HG03196 (cell line): Measurements from ENCODE around the gene ZNF621.
"Not testable (repeated sequence)": the region's sequence is repeated elsewhere in the genome, so short reads cannot be mapped to it uniquely, and the experiment has no call there.

ENCODE experiments used
- ATAC-seq: cut with Tn5 transposase; IDR thresholded peaks from one replicate; pipeline ENCODE4 v1.9.1; 2021; ENCODE audit not compliant: unreplicated experiment

The ZNF621 gene

GRCh38 chr3:40534283-40534682, 9.5 kb downstream of the ZNF621 start:
- ATAC-seq: no peak

GRCh38 chr3:40546816-40547215, 22.1 kb downstream of the ZNF621 start:
- no peak for ATAC-seq

GRCh38 chr3:40550167-40550566, 25.4 kb downstream of the ZNF621 start:
- no peak for ATAC-seq

DNA sequence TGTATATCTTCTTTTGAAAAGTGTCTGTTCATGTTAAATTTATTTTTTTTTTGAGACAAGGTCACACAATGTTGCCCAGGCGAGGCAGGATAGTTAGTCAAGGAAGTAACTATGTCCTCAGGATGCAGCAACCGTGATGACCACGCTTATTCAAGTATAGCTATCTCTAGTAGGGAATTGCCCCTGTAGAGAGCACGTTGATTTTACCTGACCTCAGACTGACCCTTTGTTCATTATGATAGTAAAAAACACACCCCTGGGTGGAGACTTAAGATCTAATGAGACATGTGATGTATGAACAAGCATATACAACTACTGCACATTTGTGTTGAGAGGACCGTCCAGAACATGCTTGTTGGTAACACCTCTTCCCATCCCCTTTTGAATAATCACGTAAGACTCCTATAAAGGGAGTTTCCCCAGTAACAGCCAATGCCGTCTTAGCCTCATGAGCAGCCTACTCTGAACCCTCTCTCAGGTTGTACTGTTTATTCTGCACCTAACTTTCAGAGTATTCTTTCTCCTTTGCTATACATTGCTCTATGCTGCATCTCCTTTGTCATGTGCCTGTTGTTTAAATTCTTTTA, 32.9 kb downstream of the ZNF621 start:
- ATAC-seq: no peak

DNA sequence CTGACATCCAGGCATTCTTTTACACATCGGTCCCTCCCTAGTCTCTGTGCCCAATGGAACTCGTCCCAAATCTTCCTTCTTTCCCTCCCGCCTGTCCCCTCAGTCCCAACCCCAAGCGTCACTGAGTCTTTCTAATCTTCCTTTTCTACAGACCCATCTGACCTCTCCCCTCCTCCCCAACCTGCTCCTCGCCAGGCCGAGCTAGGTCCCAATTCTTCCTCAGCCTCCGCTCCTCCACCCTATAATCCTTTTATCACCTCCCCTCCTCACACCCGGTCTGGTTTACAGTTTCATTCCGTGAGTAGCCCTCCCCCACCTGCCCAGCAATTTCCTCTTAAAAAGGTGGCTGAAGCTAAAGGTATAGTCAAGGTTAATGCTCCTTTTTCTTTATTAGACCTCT, 37.7 kb downstream of the ZNF621 start:
- not testable (repeated sequence) for ATAC-seq

GRCh38 chr3:40565629-40566028, 40.9 kb downstream of the ZNF621 start:
- ATAC-seq: not testable (repeated sequence)

- ATAC-seq: no peak
Measured at GRCh38 chr3:40566694-40567093, 41.9 kb downstream of the ZNF621 start.

DNA sequence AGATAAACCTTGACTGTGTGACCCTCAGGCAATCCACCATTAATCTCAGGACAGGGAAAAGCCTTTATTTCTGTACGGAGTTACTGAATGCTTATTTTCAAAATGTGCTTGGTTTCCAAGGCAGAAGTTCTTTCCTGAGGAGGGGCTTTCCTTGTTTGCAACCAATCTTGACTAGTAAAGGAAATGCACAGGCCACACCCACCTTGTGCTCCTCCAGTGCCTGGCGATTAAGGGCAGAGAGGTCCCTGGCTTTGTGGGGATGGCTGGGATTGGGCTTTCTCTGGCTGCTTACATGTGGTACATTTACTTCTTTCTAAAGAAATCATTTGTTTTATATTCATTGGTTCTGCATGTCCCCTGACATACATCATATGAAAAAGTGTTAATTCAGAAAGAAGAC, 47.8 kb downstream of the ZNF621 start:
- ATAC-seq: no peak

DNA sequence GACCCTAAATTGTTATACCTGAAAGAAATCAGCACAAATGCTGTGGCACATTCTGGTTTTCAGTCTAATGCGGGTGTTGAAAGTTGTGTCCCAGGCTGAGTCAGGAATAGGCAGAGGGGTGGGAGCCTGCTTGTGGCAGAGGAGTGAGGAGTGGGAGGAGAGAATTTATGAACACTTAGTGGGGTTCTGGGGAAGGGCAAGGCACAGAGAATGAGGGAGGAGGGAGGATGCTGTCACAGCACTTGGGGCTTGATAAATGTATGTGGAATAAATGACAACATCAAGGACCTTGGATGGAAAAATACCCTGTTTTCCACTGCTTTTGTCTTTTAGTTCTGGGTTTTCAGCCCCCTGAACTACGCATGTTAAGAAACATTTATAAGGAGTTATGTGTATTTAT, 49.3 kb downstream of the ZNF621 start:
- no peak for ATAC-seq

DNA sequence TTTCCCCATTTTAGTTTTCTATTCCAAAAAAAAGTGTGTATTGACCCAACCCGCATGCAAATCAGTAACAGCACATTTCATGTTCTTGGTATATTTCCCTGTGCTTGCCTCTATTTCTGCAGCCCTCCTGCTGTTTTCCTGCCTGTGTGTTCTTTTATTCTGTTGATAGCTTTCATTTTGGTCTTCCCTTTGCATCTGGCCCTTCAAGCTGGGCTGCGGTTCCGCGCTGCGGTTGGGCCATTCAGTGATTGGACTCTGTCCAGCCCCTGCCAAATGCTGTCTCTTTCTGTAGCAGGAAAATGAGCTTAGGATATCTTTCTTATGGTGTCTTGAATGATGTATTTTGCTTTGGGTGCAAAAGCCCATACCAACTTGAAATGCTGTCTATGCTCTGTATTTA, 49.9 kb downstream of the ZNF621 start:
- no peak for ATAC-seq

DNA sequence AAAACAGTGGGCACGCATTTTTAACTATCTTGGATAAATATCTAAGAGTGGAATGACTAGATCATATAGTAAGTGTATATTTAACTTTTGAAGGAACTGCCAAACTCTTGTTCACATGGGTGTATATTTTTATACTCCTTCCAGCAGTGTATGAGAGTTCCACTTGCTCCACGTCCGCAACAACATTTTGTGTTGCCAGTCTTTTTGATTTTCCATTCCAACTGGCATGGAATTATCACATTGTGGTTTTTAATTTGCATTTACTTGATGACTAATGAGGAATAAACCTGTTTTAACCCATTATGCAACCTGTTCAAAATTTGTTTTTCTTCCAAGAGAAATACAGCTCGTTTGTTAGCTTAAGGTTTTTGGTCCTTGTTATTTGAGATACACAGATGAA, 51.6 kb downstream of the ZNF621 start:
- no peak for ATAC-seq

- ATAC-seq: no peak
Measured at GRCh38 chr3:40580494-40581091, 55.8 kb downstream of the ZNF621 start.

DNA sequence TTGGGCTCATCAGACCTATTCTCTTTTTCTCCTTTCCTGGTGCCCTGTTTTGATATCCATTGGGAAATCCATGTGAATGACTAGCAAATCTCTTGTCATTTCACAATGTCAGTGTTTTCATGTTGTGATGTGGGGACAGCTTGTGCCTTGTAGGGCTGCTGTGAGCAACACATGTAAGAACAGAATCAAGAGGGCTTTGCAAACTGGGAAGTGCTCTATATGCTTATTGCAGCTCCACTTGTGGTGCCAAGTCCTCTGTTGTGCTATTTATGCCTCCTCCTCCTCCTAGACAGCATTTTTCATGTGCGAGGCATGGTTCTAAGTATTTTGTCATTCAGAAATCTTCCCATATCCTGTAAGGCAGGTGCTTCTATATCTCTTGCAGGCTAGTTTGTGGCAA, 56.4 kb downstream of the ZNF621 start:
- ATAC-seq: no peak

GRCh38 chr3:40582401-40583027, 57.8 kb downstream of the ZNF621 start:
- no peak for ATAC-seq

DNA sequence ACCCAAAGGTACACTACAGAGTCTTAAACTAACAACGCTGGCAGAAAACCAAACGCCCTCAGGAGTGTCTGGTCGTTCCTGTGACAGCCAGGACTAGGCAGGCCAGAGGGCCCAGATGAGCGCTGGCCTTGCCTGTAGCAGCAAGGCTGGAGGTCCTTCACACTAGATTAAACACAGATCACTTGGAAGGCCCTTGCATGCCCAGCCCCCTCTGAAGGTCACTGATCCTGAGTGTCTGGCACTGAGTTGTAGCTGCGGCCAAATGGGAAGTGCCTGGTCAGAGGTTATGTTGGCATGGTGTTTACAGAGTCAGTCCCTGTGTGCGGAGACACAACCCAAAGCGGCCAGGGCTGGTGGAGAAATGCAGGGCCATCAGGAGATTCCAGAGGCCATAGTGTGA, 58.9 kb downstream of the ZNF621 start:
- ATAC-seq: no peak

DNA sequence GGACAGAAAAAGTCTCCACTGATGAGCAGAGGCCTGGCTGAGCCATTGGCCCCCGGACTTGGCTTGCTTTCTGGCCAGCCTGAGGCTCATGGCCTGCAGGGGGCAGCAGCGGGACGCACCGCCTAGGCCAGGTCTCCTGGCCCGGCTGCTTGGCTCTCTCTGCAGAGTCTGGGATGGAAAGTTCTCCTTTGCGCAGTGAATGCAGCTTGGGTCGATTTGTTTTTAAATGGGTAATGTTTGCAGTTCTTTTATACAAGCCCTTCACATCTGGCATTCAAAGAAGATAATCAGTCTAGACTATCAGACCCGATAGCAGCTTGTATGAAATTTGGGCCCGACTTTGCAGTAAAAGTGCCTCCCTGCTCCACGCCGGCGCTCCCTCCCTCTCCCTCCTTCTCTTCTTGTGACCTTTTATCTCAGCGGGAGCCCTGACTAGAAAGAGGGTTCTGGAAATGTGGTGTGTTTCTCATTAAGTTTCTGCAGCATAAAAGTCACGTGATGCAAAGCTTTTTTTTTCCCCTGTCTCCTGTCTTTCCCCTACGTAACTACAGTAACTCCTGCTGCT, 59.9 kb downstream of the ZNF621 start:
- ATAC-seq: no peak

GRCh38 chr3:40585381-40586016, 60.7 kb downstream of the ZNF621 start:
- ATAC-seq: no peak

- ATAC-seq: no peak
Measured at GRCh38 chr3:40586901-40587300, 62.1 kb downstream of the ZNF621 start.

DNA sequence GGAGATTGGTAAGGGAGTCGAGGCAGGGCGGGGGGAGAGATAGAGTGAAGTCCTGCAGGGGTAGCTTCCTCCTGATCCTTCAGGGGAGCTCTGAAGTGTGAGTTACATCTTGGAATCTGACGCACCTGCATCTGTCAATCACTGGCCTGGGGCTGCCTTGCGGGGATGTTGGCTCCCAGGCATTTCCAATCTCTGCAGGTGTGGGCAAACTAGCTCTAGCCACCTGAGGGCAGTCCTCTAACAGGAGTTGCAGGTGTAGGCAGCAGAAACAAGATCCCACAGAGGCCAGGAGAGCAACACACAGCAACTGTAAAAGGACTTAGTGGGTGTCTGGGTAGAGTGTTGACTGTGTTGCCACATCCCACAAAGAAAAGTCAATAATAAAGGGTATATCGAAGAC, 63.6 kb downstream of the ZNF621 start:
- ATAC-seq: no peak
